Glutamatergic neuron (in vitro differentiated cells): ENCODE data around the gene VAMP8. TPM values are rescaled to one million over a fixed set of nuclear protein-coding genes. Genes with fewer than 3 reads are reported as not detected.
A peak's percentile ranks its signal among the peaks of the same experiment; 100 is the strongest.
"Not testable (repeated sequence)": the region's sequence is repeated elsewhere in the genome, so short reads cannot be mapped to it uniquely, and the experiment has no call there.

Experiments used
- DNase-seq: peaks from one replicate; pipeline ENCODE4 v3.0.0; 2022
- H3K27ac Mint-ChIP-seq: one replicate; pipeline ENCODE4 v1.8.0; 2020; ENCODE audit warnings: mild to moderate bottlenecking, mixed read lengths, inconsistent platforms; ENCODE audit not compliant: unreplicated experiment
- H3K27me3 Mint-ChIP-seq: one replicate; pipeline ENCODE4 v1.8.0; 2020; ENCODE audit warnings: mild to moderate bottlenecking, moderate library complexity, mixed read lengths, inconsistent platforms; ENCODE audit not compliant: unreplicated experiment
- H3K36me3 Mint-ChIP-seq: one replicate; pipeline ENCODE4 v1.8.0; 2020; ENCODE audit warnings: mild to moderate bottlenecking, mixed read lengths, inconsistent platforms; ENCODE audit not compliant: unreplicated experiment
- H3K4me1 Mint-ChIP-seq: one replicate; pipeline ENCODE4 v1.8.0; 2020; ENCODE audit warnings: mild to moderate bottlenecking, low read depth, mixed read lengths, inconsistent platforms; ENCODE audit not compliant: unreplicated experiment
- H3K4me3 Mint-ChIP-seq: one replicate; pipeline ENCODE4 v1.8.0; 2020; ENCODE audit warnings: mild to moderate bottlenecking, mixed read lengths, inconsistent platforms; ENCODE audit not compliant: unreplicated experiment
- H3K9me3 Mint-ChIP-seq: one replicate; pipeline ENCODE4 v1.8.0; 2020; ENCODE audit warnings: mild to moderate bottlenecking, moderate library complexity, mixed read lengths, inconsistent platforms; ENCODE audit not compliant: unreplicated experiment
- CTCF ChIP-seq: fragments of 200-600 bp; sonication (generic); IDR thresholded peaks from one replicate; pipeline ENCODE4 v1.5.0; 2021; ENCODE audit not compliant: partially characterized antibody, unreplicated experiment
- total RNA-seq: library from RNA; stranded (reverse); fragmentation: NEBNext Ultra II Directional; extraction: Animal tissue kit (Norgen Biotek cat#: 25700); gene quantifications from one replicate; pipeline ENCODE4 v1.2.1, GENCODE V29; 2021; ENCODE audit not compliant: unreplicated experiment

VAMP8 gene
- total RNA-seq, 1 donor from 2014 or later = 0.78 TPM

GRCh38 chr2:85541753-85542457 is 35.5 kb upstream of the VAMP8 start:
- H3K27me3 Mint-ChIP-seq = peaks cover 12% of the 10 kb centered on the region
- peak overlapping the region; percentile 14 for H3K27ac Mint-ChIP-seq
- peak overlapping the region; percentile 100 for H3K4me3 Mint-ChIP-seq
- peaks cover 34% of the 10 kb centered on the region for H3K4me1 Mint-ChIP-seq
- peaks cover 5% of the 10 kb centered on the region for H3K36me3 Mint-ChIP-seq
- TF ChIP-seq CTCF = no peak
- peaks cover 16% of the 10 kb centered on the region for H3K9me3 Mint-ChIP-seq
- DNase-seq = no peak

DNA sequence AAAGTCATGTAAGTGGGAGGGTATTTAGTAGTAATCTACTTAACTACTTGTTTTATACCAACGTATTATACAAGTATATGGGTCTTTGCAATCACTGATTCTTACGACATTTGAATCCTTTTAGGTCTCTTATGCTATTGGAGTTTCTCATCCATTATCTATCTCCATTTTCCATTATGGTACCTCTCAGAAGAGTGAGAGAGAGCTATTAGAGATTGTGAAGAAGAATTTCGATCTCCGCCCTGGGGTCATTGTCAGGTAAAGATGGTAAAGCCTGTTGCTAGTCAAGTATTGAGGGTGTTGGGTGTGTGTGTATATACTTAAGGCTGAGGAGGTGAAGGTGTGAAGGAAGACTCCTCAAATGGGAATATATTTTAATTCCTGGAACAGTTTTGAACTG is 34.6 kb upstream of the VAMP8 start:
- no peak for TF ChIP-seq CTCF
- H3K36me3 Mint-ChIP-seq = peaks cover 5% of the 10 kb centered on the region
- peak overlapping the region; percentile 14 for H3K27ac Mint-ChIP-seq
- no peak for DNase-seq
- H3K4me1 Mint-ChIP-seq = peaks cover 29% of the 10 kb centered on the region
- H3K4me3 Mint-ChIP-seq = peak overlapping the region; percentile 100
- H3K9me3 Mint-ChIP-seq = peaks cover 13% of the 10 kb centered on the region
- peaks cover 13% of the 10 kb centered on the region for H3K27me3 Mint-ChIP-seq

GRCh38 chr2:85544254-85544691 is 33.1 kb upstream of the VAMP8 start:
- Mint-ChIP-seq H3K4me1 (peaks cover 29% of the 10 kb centered on the region), H3K27ac (peak overlapping the region; percentile 59)
- not testable (repeated sequence) for H3K9me3 Mint-ChIP-seq, H3K27me3 Mint-ChIP-seq, H3K4me3 Mint-ChIP-seq, H3K36me3 Mint-ChIP-seq, DNase-seq

DNA sequence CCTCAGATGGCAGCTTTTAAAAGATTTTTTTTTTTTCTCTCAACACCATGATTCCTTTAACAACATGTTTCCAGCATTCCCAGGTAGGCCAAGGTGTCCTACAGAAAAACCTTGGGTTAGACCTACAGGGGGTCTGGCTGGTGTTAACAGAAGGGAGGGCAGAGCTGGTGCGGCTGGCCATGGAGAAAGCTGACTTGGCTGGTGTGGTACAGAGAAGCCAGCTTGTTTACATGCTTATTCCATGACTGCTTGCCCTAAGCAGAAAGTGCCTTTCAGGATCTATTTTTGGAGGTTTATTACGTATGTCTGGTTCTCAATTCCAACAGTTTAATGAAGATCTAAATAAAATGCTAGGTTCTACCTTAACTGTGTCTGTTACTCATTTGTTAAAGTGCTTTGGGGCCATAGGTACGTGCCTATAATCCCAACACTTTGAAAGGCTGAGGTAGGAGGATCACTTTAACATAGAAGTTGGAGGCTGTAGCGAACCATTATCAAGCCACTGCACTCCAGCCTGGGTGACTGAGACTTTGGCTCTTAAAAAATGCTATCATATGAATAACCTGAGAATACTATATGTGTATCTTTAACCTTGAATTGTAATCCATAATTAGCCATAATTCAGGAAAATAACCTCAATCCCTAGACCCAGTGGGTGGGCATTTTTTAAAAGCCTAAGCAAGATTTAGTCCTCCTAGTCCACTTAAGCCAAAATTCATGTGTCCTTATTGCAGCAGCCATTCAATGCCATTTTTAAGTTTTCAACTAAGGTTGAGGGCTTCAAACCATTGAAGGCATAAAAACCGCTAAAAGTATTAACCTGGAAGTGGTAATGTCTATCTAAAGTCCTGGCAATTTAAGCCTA is 32.2 kb upstream of the VAMP8 start:
- H3K36me3 Mint-ChIP-seq, H3K27me3 Mint-ChIP-seq, H3K4me3 Mint-ChIP-seq, H3K9me3 Mint-ChIP-seq, H3K27ac Mint-ChIP-seq, DNase-seq: not testable (repeated sequence)
- peaks cover 31% of the 10 kb centered on the region for H3K4me1 Mint-ChIP-seq

GRCh38 chr2:85545780-85546240 is 31.6 kb upstream of the VAMP8 start:
- Mint-ChIP-seq H3K4me3 (no peak overlapping the region), H3K27ac (no peak overlapping the region), H3K4me1 (peaks cover 26% of the 10 kb centered on the region), H3K36me3 (peaks cover 5% of the 10 kb centered on the region), H3K27me3 (peaks cover 3% of the 10 kb centered on the region), H3K9me3 (peaks cover 5% of the 10 kb centered on the region)
- no peak for TF ChIP-seq CTCF
- no peak for DNase-seq
